Endodermal cell (in vitro differentiated cells): ENCODE measurements around the gene LPA. TPM values are rescaled to one million over a fixed set of nuclear protein-coding genes. Genes with fewer than 3 reads are reported as not detected.

Source experiments
- DNase-seq: peaks from one replicate; pipeline ENCODE4 v3.0.0-alpha.2; 2017
- H3K27ac ChIP-seq: 2 replicates; pipeline ENCODE4 v1.5.1; 2013; ENCODE audit warnings: mild to moderate bottlenecking, low read depth, low read length, moderate library complexity
- H3K27me3 ChIP-seq: 2 replicates; pipeline ENCODE4 v1.6.1; 2013; ENCODE audit warnings: mild to moderate bottlenecking, low read length, moderate library complexity; ENCODE audit not compliant: insufficient read depth, control insufficient read depth, poor library complexity, severe bottlenecking
- H3K36me3 ChIP-seq: 2 replicates; pipeline ENCODE4 v1.7.0; 2013; ENCODE audit warnings: mild to moderate bottlenecking, low read length, moderate library complexity; ENCODE audit not compliant: control insufficient read depth, insufficient read depth
- H3K4me1 ChIP-seq: one replicate; pipeline ENCODE4 v1.7.0; 2013; ENCODE audit warnings: low read length; ENCODE audit not compliant: control insufficient read depth, insufficient read depth
- H3K4me3 ChIP-seq: 2 replicates; pipeline ENCODE4 v1.5.1; 2013; ENCODE audit warnings: mild to moderate bottlenecking, low read length, moderate library complexity
- H3K9ac ChIP-seq: 2 replicates; pipeline ENCODE4 v1.6.1; 2013; ENCODE audit warnings: mild to moderate bottlenecking, low read length, moderate library complexity; ENCODE audit not compliant: poor library complexity, severe bottlenecking; ENCODE audit errors: extremely low read depth
- H3K9me3 ChIP-seq: 2 replicates; pipeline ENCODE4 v1.6.1; 2013; ENCODE audit warnings: mild to moderate bottlenecking, low read length, moderate library complexity; ENCODE audit not compliant: control insufficient read depth
- H3K27ac Mint-ChIP-seq: 2 replicates; pipeline ENCODE4 v1.8.0; 2020; ENCODE audit warnings: mixed read lengths
- H3K27me3 Mint-ChIP-seq: 2 replicates; pipeline ENCODE4 v1.8.0; 2021; ENCODE audit warnings: mild to moderate bottlenecking, mixed read lengths; ENCODE audit not compliant: insufficient read depth
- H3K36me3 Mint-ChIP-seq: 2 replicates; pipeline ENCODE4 v1.8.0; 2020; ENCODE audit warnings: low read depth, mixed read lengths
- H3K4me1 Mint-ChIP-seq: 2 replicates; pipeline ENCODE4 v1.8.0; 2020; ENCODE audit warnings: mixed read lengths
- H3K4me3 Mint-ChIP-seq: 2 replicates; pipeline ENCODE4 v1.8.0; 2020; ENCODE audit warnings: mild to moderate bottlenecking, moderate library complexity, mixed read lengths
- H3K9me3 Mint-ChIP-seq: 2 replicates; pipeline ENCODE4 v1.8.0; 2020; ENCODE audit warnings: mild to moderate bottlenecking, mixed read lengths
- WGBS, 2 experiments: methylation state at CpG; one replicate each; pipeline versions ENCODE4 v1.1.5 to v1.1.7; 2013; ENCODE audit warnings: missing lambda C conversion rate in 2 of 2, mixed read lengths in 1 of 2; ENCODE audit not compliant: insufficient coverage in 1 of 2, insufficient read length in 1 of 2; 5-methylcytosine and 5-hydroxymethylcytosine counted together
- total RNA-seq, 2 donors: library from RNA; stranded (reverse); fragmentation: NEBNext Ultra II Directional in 1 of 2; extraction: Animal tissue kit (Norgen Biotek cat#: 25700) in 1 of 2; gene quantifications; 2 replicates in 1 of 2; 3 replicates in 1 of 2; pipeline ENCODE4 v1.2.1, GENCODE V29; 2021
- TF ChIP-seq, protein P1 (sequence below): fragments of 200-600 bp; sonication (generic); conservative IDR thresholded peaks from 2 replicates; pipeline ENCODE4 v1.5.0; 2021; ENCODE audit warnings: antibody characterized with exemption, mild to moderate bottlenecking

Gene LPA
- total RNA-seq, 2 donors from 2014 or later: 0.46 to 3.6 TPM

DNA sequence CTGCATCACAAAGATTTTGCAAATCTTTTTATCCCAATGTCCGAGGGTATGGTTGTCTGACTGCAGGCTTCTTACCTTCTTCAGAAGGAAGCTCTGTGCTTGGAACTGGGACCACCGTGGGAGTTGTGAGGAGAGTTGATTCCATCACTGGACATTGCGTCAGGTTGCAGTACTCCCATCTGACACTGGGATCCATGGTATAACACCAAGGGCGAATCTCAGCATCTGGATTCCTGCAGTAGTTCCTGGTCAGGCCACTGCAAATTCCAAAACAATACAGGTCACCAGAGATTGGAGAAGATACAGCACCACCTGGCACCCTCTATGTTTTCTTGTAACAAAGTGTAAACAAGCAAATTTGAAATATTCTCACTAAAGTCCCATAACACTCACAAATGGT is 77.7 kb downstream of the LPA start:
- Histone ChIP-seq H3K27me3 (no peaks in the 10 kb centered on the region), H3K4me3 (no peak overlapping the region), H3K9me3 (peaks cover 37% of the 10 kb centered on the region), H3K4me1 (no peaks in the 10 kb centered on the region), H3K36me3 (no peaks in the 10 kb centered on the region), H3K9ac (no peak overlapping the region), H3K27ac (no peak overlapping the region)
- no peaks in the 10 kb centered on the region for H3K4me1 Mint-ChIP-seq
- H3K27ac Mint-ChIP-seq: no peak overlapping the region
- DNase-seq: no peak
- TF ChIP-seq, protein P1, sequence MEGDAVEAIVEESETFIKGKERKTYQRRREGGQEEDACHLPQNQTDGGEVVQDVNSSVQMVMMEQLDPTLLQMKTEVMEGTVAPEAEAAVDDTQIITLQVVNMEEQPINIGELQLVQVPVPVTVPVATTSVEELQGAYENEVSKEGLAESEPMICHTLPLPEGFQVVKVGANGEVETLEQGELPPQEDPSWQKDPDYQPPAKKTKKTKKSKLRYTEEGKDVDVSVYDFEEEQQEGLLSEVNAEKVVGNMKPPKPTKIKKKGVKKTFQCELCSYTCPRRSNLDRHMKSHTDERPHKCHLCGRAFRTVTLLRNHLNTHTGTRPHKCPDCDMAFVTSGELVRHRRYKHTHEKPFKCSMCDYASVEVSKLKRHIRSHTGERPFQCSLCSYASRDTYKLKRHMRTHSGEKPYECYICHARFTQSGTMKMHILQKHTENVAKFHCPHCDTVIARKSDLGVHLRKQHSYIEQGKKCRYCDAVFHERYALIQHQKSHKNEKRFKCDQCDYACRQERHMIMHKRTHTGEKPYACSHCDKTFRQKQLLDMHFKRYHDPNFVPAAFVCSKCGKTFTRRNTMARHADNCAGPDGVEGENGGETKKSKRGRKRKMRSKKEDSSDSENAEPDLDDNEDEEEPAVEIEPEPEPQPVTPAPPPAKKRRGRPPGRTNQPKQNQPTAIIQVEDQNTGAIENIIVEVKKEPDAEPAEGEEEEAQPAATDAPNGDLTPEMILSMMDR: no peak
- no peak overlapping the region for H3K4me3 Mint-ChIP-seq
- H3K36me3 Mint-ChIP-seq: no peaks in the 10 kb centered on the region
- peaks cover 80% of the 10 kb centered on the region for H3K9me3 Mint-ChIP-seq
- no peaks in the 10 kb centered on the region for H3K27me3 Mint-ChIP-seq
- WGBS, 2 experiments: 65 to 73% methylated on average over 3 to 4 of the region's 4 CpGs

DNA sequence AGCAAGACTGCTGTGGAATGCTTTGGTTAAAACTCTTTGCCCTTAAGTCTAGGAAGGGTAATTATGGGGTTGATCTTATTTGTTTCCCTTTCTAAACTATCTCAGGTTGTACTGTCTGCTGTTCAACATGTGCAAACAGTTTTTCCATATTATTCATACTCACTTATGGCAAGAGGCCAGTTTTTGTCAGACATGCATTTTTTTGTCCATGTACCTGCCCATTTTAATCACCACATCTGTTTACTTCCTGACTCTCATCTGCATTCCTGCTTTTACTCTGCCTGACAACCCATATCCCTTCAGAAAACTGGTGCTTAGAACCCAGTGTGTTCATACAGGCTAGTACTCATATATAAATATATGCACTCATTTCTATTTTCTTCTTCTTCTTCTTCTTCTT is 80.3 kb downstream of the LPA start:
- no peak overlapping the region for H3K9ac ChIP-seq
- H3K4me1 Mint-ChIP-seq: no peaks in the 10 kb centered on the region
- no peaks in the 10 kb centered on the region for H3K4me1 ChIP-seq
- H3K27ac ChIP-seq: no peak overlapping the region
- peaks cover 75% of the 10 kb centered on the region for H3K9me3 Mint-ChIP-seq
- H3K4me3 ChIP-seq: no peak overlapping the region
- no peaks in the 10 kb centered on the region for H3K36me3 ChIP-seq
- peaks cover 34% of the 10 kb centered on the region for H3K9me3 ChIP-seq
- TF ChIP-seq, protein P1: no peak
- H3K27me3 Mint-ChIP-seq: no peaks in the 10 kb centered on the region
- H3K27me3 ChIP-seq: no peaks in the 10 kb centered on the region
- DNase-seq: no peak
- no peak overlapping the region for H3K27ac Mint-ChIP-seq
- H3K4me3 Mint-ChIP-seq: no peak overlapping the region
- no peaks in the 10 kb centered on the region for H3K36me3 Mint-ChIP-seq

DNA sequence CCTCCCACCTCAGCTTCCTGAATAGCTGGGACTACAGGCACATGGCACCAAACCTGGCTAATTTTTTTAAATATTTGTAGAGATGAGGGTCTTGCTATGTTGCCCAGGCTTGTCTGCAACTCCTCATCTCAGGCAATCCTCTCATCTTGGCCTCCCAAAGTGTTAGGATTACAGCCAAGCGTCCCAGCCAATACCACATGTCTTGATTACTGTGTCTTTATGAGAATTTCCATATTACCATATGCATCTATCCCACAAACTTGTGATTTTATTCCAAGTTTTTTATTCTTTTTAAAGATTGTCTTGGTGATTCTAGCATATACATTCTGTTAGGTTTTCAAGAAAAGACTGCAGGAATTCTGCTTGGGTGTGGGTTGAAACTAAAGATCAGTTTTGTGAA is 82.7 kb downstream of the LPA start:
- Histone ChIP-seq H3K9ac (no peak overlapping the region), H3K9me3 (peaks cover 36% of the 10 kb centered on the region), H3K4me3 (no peak overlapping the region), H3K36me3 (no peaks in the 10 kb centered on the region), H3K4me1 (no peaks in the 10 kb centered on the region), H3K27me3 (no peaks in the 10 kb centered on the region), H3K27ac (no peak overlapping the region)
- WGBS, 2 experiments: 20% methylated on average over 1 of the region's 1 CpG; no CpG with 5 or more reads in 1 of the 2 experiments
- H3K4me1 Mint-ChIP-seq: no peaks in the 10 kb centered on the region
- DNase-seq: no peak
- H3K36me3 Mint-ChIP-seq: no peaks in the 10 kb centered on the region
- H3K9me3 Mint-ChIP-seq: peaks cover 67% of the 10 kb centered on the region
- H3K27ac Mint-ChIP-seq: no peak overlapping the region
- TF ChIP-seq, protein P1: no peak
- no peaks in the 10 kb centered on the region for H3K27me3 Mint-ChIP-seq
- H3K4me3 Mint-ChIP-seq: no peak overlapping the region
